ENCODE data around the gene KLHDC1. TPM values are rescaled to one million over a fixed set of nuclear protein-coding genes. Genes with fewer than 3 reads are reported as not detected.
"Not testable (repeated sequence)": the region's sequence is repeated elsewhere in the genome, so short reads cannot be mapped to it uniquely, and the experiment has no call there.

KLHDC1 gene
- total RNA-seq, 2 experiments from 2014 or later, result 1.4 to 1.9 TPM

DNA sequence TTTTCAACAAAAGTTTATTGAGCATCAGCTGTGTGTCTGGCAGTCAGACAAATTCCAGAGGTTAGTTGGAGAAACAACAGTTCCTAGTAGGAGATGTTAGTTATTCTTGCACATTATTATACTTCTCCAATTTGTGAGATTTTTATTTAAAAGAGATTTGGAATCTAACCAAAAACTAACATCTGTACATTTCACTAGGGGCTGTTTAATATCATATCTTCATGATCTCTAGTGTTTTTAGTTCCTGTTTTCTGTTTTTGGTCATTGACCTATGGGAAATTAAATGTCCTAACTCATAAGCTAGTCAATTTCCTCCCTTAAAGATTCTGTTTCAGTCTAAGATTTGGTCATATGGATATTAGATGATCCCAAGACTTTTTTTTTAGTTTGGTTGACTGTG, 40.9 kb downstream of the KLHDC1 start:
- no peak for DNase-seq
- peaks cover 4% of the 10 kb centered on the region for H3K36me3 Mint-ChIP-seq
- H3K4me3 Mint-ChIP-seq, result no peak overlapping the region
- H3K9me3 Mint-ChIP-seq, result no peaks in the 10 kb centered on the region
- no peaks in the 10 kb centered on the region for H3K4me1 Mint-ChIP-seq (ENCODE audit: low read depth)
- intact Hi-C loops (cut with micrococcal nuclease), result no loop called here
- ChIA-PET POLR2A (no interaction called here), CTCF (no interaction called here)
- no peaks in the 10 kb centered on the region for H3K27me3 Mint-ChIP-seq
- no peak overlapping the region for H3K27ac Mint-ChIP-seq

DNA sequence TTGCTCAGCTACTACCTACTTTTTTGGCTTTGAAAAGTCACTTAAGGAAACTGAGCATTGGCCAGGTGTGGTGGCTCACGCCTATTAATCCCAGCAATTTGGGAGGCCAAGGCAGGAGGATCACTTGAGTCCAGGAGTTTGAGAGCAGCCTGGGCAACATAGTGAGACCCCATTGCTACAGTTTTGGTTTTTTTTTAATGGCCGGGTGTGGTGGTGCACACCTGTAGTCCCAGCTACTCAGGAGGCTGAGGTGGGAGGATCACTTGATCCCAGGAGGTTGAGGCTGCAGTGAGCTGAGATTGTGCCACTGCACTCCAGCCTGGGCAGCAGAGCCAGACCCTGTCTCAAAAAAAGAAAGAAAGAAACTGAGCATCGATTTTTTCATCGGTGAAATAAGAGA, 42.7 kb downstream of the KLHDC1 start:
- CTCF ChIA-PET; H3K27me3 Mint-ChIP-seq; H3K27ac Mint-ChIP-seq; H3K4me3 Mint-ChIP-seq; H3K9me3 Mint-ChIP-seq; H3K4me1 Mint-ChIP-seq (ENCODE audit: low read depth); intact Hi-C loops (cut with micrococcal nuclease); H3K36me3 Mint-ChIP-seq; POLR2A ChIA-PET; DNase-seq: not testable (repeated sequence)

DNA sequence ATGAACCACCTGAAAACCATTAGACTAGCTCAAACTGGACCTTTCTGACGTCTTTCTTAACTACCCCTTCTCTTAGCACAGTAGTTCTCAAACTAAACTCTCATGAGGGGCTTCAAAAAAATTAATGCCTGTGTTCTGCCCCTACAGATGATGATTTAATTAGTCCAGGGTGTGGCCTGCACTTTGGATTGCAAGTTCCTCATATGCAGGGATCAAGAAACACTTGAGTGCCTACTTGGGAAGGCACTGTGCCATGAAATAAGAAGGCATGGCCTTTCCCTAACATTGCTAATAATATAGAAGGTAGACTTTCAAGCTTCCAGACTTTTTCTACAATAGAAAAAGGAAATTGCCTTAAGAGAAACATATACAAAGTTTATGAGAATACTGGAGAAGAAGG, 52.3 kb downstream of the KLHDC1 start:
- no peaks in the 10 kb centered on the region for H3K9me3 Mint-ChIP-seq
- no peak for DNase-seq
- peaks cover 2% of the 10 kb centered on the region for H3K36me3 Mint-ChIP-seq
- no peak overlapping the region for H3K27ac Mint-ChIP-seq
- CTCF ChIA-PET, result no interaction called here
- no peaks in the 10 kb centered on the region for H3K4me1 Mint-ChIP-seq (ENCODE audit: low read depth)
- H3K27me3 Mint-ChIP-seq, result no peaks in the 10 kb centered on the region
- H3K4me3 Mint-ChIP-seq, result no peak overlapping the region
- intact Hi-C loops (cut with micrococcal nuclease), result no loop called here
- POLR2A ChIA-PET, result no interaction called here

DNA sequence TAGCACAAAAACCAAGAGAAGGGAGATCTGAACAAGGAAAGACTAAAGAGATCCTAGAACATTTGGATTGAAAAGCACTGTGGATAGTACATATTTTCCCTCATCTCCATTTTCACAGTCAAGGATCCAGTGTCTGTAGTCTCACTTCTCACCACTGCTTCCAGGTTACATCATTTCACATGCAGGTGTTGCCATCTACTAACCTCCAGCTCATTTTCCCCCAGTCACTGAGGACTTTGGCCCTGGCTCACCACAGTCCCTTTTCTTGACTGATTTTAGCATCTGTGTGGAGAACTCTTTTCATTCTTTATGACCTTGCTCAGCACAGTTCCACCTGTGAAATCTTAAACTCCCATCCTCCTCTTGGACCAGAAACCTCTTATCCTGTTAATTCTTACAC, 53.6 kb downstream of the KLHDC1 start:
- H3K9me3 Mint-ChIP-seq; POLR2A ChIA-PET; H3K36me3 Mint-ChIP-seq; H3K27me3 Mint-ChIP-seq; H3K4me3 Mint-ChIP-seq; H3K4me1 Mint-ChIP-seq (ENCODE audit: low read depth); DNase-seq; intact Hi-C loops (cut with micrococcal nuclease); H3K27ac Mint-ChIP-seq; CTCF ChIA-PET: not testable (repeated sequence)

DNA sequence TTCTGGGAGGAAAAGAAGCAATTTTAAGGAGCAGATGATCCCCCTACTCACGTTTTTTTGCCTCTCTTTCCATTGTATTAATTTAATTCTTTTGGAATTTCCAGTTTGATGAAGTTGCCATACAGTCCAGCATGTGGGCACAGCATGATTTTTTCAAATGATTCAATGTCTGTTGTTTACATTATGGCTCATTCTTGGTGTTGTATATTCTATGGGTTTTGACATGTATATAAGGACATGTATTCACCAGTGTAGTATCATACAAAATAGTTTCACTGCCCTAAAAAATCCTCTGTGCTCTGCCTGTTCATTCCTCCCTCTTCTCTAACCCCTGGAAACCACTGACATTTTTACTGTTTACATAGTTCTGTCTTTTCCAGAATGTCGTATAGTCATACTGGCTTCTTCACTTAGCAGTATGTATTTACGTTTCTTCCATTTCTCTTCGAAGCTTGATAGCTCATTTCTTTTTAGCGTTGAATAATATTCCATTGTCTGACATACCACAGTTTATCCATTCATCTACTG, 61.7 kb downstream of the KLHDC1 start:
- ChIA-PET CTCF (no interaction called here), POLR2A (no interaction called here)
- intact Hi-C loops (cut with micrococcal nuclease), result no loop called here
- Mint-ChIP-seq H3K9me3 (peaks cover 4% of the 10 kb centered on the region), H3K36me3 (no peaks in the 10 kb centered on the region), H3K27ac (no peak overlapping the region), H3K4me3 (no peak overlapping the region), H3K27me3 (no peaks in the 10 kb centered on the region), H3K4me1 (ENCODE audit: low read depth) (no peaks in the 10 kb centered on the region)
- DNase-seq, result no peak

DNA sequence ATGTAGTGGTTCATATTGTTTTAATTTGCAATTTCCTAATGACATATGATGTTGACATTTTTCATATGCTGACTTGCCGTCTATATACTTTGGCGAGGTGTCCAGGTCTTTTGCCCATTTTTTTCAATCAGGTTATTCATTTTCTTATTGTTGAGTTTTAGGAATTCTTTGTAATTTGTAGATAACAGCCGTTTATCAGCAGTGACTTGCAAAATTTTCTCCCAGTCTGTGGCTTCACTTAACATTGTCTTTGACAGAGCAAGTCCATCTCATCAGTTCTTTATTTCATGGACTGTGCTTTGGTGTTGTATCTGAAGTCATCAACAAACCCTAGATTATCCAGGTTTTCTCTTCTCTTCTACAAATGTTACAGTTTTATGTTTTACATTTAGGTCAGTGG, 62.5 kb downstream of the KLHDC1 start:
- CTCF ChIA-PET, result no interaction called here
- no peak for DNase-seq
- H3K4me1 Mint-ChIP-seq (ENCODE audit: low read depth), result no peaks in the 10 kb centered on the region
- H3K36me3 Mint-ChIP-seq, result no peaks in the 10 kb centered on the region
- H3K27ac Mint-ChIP-seq, result no peak overlapping the region
- no peak overlapping the region for H3K4me3 Mint-ChIP-seq
- POLR2A ChIA-PET, result no interaction called here
- intact Hi-C loops (cut with micrococcal nuclease), result no loop called here
- no peaks in the 10 kb centered on the region for H3K27me3 Mint-ChIP-seq
- peaks cover 4% of the 10 kb centered on the region for H3K9me3 Mint-ChIP-seq

DNA sequence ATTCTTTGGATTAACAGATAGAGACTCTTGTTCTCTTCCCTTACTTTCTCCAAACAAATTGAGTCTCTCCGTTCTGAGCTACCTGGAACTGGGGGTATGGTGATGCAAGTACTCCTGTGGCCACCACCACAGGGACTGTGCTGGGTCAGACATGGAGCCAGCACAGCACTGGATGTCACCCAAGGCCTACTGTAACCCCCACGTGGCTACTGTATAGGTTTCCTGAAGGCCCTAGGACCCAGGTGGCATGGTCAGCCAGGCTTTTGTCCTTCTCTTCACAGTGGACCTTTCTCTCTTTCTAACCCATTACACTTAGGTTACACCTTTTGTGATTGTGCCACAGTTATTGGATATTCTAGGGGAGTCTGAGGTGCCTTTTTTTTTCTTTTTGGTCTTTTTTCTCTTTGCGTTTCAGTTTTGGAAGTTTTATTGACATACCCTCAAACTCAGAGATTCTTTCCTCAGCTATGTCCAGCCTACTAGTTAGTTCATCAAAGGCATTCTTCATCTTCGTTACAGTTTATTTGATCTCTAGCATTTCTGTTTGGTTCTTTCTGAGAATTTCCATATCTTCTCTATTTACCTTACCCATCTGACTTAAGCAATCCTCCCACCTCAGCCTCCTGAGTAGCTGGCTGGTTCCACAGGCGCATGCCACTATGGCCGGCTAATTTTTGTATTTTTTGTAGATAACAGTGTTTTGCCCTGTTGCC, 69.1 kb downstream of the KLHDC1 start:
- Mint-ChIP-seq H3K4me1 (ENCODE audit: low read depth) (peaks cover 4% of the 10 kb centered on the region), H3K36me3 (no peaks in the 10 kb centered on the region), H3K27ac (no peak overlapping the region), H3K27me3 (no peaks in the 10 kb centered on the region), H3K9me3 (no peaks in the 10 kb centered on the region), H3K4me3 (no peak overlapping the region)
- no peak for DNase-seq
- intact Hi-C loops (cut with micrococcal nuclease), result loop anchor here (10.0 kb wide), 2 partner anchors 283 to 563 kb away; no protein-coding TSS in a partner anchor
- ChIA-PET POLR2A (no interaction called here), CTCF (no interaction called here)

DNA sequence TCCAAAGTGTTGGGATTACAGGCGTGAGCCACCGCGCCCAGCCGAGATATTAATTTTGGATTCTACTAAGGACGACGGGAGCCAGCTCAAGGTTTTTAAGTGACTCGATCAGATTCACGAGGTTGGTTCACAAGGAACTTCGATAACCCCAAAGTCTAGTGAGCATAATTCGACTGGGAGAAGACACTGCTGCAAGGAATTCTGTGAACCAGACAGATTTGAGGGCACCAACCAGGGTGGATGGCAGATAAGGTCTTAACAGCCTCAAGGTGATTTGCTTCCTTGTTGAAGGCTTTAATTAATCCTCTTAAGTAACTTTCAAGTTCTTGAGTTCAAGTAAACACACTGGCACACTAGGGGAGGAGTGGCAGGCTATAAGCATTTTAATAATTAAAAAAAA, 73.9 kb downstream of the KLHDC1 start:
- H3K4me3 Mint-ChIP-seq, result peak overlapping the region; percentile 88
- intact Hi-C loops (cut with micrococcal nuclease), result loop anchor here (1.0 to 10.0 kb wide), 3 partner anchors 133 to 558 kb away; no protein-coding TSS in a partner anchor
- DNase-seq, result no peak
- peaks cover 2% of the 10 kb centered on the region for H3K36me3 Mint-ChIP-seq
- ChIA-PET POLR2A (interaction anchor here (0.9 to 3.4 kb wide), 12 partner anchors 74 to 465 kb away, joined by 3 to 40 read pairs (median 6); partner anchors contain the start of genes DNAAF2, KLHDC1, LRR1 and MGAT2), CTCF (interaction anchor here (0.8 to 4.6 kb wide), 8 partner anchors 14 to 552 kb away, joined by 3 to 63 read pairs (median 5); partner anchors contain the start of genes DNAAF2 and KLHDC1)
- H3K4me1 Mint-ChIP-seq (ENCODE audit: low read depth), result peaks cover 28% of the 10 kb centered on the region
- no peaks in the 10 kb centered on the region for H3K27me3 Mint-ChIP-seq
- H3K9me3 Mint-ChIP-seq, result no peaks in the 10 kb centered on the region
- H3K27ac Mint-ChIP-seq, result peak overlapping the region; percentile 100

DNA sequence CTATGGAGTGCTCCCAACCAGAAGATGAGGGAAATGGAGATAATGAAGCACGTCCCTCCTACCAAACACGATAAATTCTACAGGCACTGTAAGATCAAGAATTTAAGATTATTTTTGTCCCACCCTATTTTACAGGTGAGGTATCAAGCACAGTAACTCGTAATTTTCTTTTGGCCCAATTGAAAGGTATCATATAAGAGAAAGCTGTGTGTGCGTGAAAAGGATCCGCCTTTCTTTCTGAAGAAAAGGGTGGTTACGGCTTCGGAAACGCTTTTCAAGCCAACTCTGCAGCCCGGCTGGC, 74.3 kb downstream of the KLHDC1 start:
- Mint-ChIP-seq H3K4me1 (ENCODE audit: low read depth) (peaks cover 28% of the 10 kb centered on the region), H3K4me3 (peak overlapping the region; percentile 88), H3K9me3 (no peaks in the 10 kb centered on the region), H3K36me3 (peaks cover 2% of the 10 kb centered on the region), H3K27me3 (no peaks in the 10 kb centered on the region), H3K27ac (peak overlapping the region; percentile 100)
- intact Hi-C loops (cut with micrococcal nuclease), result loop anchor here (1.0 to 10.0 kb wide), 3 partner anchors 133 to 558 kb away; no protein-coding TSS in a partner anchor
- POLR2A ChIA-PET, result interaction anchor here (1.0 to 3.4 kb wide), 11 partner anchors 75 to 464 kb away, joined by 3 to 40 read pairs (median 8); partner anchors contain the start of genes DNAAF2, KLHDC1, LRR1 and MGAT2
- no peak for DNase-seq
- CTCF ChIA-PET, result interaction anchor here (0.6 to 4.6 kb wide), 13 partner anchors 14 to 553 kb away, joined by 3 to 63 read pairs (median 5); partner anchors contain the start of genes DNAAF2, KLHDC1 and POLE2

DNA sequence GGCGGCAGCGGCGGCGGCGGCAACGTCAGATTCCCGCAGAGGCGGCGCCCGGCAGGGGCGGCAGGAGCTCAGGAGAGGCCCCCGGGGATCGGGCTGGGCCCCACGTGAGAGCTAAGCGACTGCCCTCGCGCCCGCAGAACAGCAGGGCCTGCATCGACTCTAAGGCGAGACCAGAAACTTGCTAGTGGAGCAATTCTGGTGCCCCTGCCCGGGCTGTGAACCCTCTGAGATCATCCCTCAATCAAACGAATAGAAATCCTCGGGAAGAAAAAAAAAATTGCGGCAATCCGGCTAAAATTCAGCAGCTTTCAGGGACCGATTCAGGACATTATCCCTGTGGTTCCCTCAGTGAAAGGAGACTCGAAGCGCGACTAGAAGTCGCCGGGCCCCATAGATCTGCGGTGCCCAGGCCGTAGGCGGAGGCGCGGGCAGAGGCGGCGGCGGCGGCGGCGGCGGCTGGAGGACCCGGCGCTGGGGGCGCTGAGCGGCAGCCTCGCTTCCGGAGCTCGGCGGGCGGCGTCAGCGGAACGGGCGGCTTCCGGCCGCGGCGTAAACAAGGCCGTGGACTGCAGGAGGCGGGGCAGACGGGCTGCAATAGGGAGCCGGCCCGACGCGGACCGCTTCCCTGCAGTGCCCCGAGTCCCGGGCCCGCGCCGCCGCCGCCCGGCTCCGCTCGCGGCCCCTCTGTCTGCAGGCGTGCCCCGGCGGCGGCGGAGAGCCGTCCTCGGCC, 74.8 kb downstream of the KLHDC1 start, which contains the start of gene KLHDC2:
Gene KLHDC2, plus strand, starts transcription at position 583 of the 730 bp plus-strand sequence. CDS start 316 bp downstream, outside the sequence.
- H3K4me3 Mint-ChIP-seq, result peak within 1 kb of the TSS; percentile 88
- no peaks in the 10 kb centered on the region for H3K27me3 Mint-ChIP-seq
- CTCF ChIA-PET, result interaction anchor here (0.6 to 4.6 kb wide), 16 partner anchors 15 to 553 kb away, joined by 3 to 63 read pairs (median 4); partner anchors contain the start of genes DNAAF2, KLHDC1 and POLE2

DNA sequence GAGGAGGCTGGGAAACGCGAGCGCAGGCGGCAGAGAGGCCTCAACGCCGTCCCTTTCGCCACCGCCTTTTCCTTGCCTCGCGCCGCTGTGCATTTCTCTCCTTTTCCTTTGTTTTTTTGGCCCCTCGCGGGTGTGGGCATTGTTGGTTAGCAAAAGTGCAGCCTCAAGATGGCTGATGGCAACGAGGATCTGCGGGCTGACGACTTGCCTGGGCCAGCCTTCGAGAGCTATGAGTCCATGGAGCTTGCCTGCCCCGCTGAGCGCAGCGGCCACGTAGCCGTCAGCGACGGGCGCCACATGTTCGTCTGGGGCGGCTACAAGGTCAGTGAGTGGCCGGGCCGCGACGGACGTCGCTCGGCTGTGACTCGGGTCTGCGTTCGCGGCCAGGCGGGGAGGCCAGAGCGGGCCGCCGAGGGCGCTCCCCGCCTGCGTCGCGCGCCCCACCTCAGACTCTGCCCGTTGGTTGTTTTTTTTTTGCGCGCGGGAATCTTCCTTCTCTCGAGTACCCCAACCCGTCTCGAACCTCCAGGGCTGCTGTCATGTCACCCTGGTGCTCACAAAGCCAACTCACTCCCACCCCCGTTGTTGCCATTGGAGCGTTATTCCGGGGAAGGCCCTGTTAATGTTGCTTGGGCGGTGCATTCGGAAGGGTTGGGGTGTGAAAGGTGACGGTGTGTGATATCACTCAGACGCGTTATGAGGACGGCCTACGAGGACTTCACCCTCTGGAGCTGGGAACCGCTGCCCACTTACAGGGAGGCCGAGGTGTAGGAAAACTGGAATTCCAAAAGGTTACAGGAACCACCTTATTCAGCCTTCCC, 75.6 kb downstream of the KLHDC1 start:
- Mint-ChIP-seq H3K36me3 (peaks cover 2% of the 10 kb centered on the region), H3K4me1 (ENCODE audit: low read depth) (peaks cover 28% of the 10 kb centered on the region), H3K4me3 (peak overlapping the region; percentile 88), H3K27ac (peak overlapping the region; percentile 95), H3K9me3 (no peaks in the 10 kb centered on the region), H3K27me3 (no peaks in the 10 kb centered on the region)
- ChIA-PET CTCF (interaction anchor here (0.6 to 4.6 kb wide), 12 partner anchors 15 to 307 kb away, joined by 3 to 63 read pairs (median 6); partner anchors contain the start of genes DNAAF2, NEMF and POLE2), POLR2A (interaction anchor here (0.6 to 3.4 kb wide), 14 partner anchors 76 to 348 kb away, joined by 3 to 40 read pairs (median 4); partner anchors contain the start of genes DNAAF2, KLHDC1, LRR1 and MGAT2)
- intact Hi-C loops (cut with micrococcal nuclease), result loop anchor here (1.0 to 10.0 kb wide), 9 partner anchors 75 to 556 kb away; partner anchors contain the start of genes KLHDC1, MGAT2, NEMF and POLE2
- peak; percentile 91 for DNase-seq

More for the DNA sequence above, 74.8 kb downstream of the KLHDC1 start, which contains the start of gene KLHDC2:
- peak; percentile 94 for DNase-seq
- Mint-ChIP-seq H3K4me1 (ENCODE audit: low read depth) (peaks cover 28% of the 10 kb centered on the region), H3K36me3 (peaks cover 2% of the 10 kb centered on the region), H3K9me3 (no peaks in the 10 kb centered on the region), H3K27ac (peak within 1 kb of the TSS; percentile 100)
- POLR2A ChIA-PET, result interaction anchor here (0.6 to 3.4 kb wide), 13 partner anchors 75 to 464 kb away, joined by 3 to 40 read pairs (median 5); partner anchors contain the start of genes DNAAF2, KLHDC1, LRR1 and MGAT2
- intact Hi-C loops (cut with micrococcal nuclease), result loop anchor here (1.0 to 10.0 kb wide), 10 partner anchors 74 to 557 kb away; partner anchors contain the start of genes KLHDC1, MGAT2, NEMF and POLE2
